OCI-LY7 (cell line): Measurements from ENCODE around the gene FAM149B1. TPM values are rescaled to one million over a fixed set of nuclear protein-coding genes. Genes with fewer than 3 reads are reported as not detected.

Experiments used
- BruUV-seq: library from RNA; stranded (reverse); fragments of 400-500 nt; replicated peaks from 2 replicates; lab custom pipeline; 2021; lab: Mats Ljungman, UMichigan
- CTCF ChIA-PET: fragments of 300-600 bp; sonication (Branson Sonifier 250); formaldehyde crosslinking; loops from one replicate; lab custom pipeline; 2022; ENCODE audit warnings: antibody characterized with exemption; ENCODE audit not compliant: unreplicated experiment; lab: Charles Lee
- POLR2A ChIA-PET: fragments of 300-600 bp; sonication (Branson Sonifier 250); formaldehyde crosslinking; loops from one replicate; lab custom pipeline; 2022; ENCODE audit warnings: antibody characterized with exemption; lab: Charles Lee
- DNase-seq: peaks from one replicate; pipeline ENCODE4 v3.0.0-alpha.2; 2015; ENCODE audit warnings: low spot score
- H2AFZ ChIP-seq: fragments of 200-600 bp; sonication (generic), shearing (Covaris generic); 2 replicates; pipeline ENCODE4 v1.6.1; 2014; ENCODE audit warnings: mild to moderate bottlenecking, antibody characterized with exemption, low read length, moderate library complexity
- H3K27ac ChIP-seq: fragments of 200-600 bp; sonication (generic); 2 replicates; pipeline ENCODE4 v1.5.1; 2014; ENCODE audit warnings: mixed run types, low read depth, mild to moderate bottlenecking, moderate library complexity, low read length, inconsistent platforms; ENCODE audit not compliant: poor library complexity, severe bottlenecking
- H3K36me3 ChIP-seq: fragments of 200-600 bp; sonication (generic); 2 replicates; pipeline ENCODE4 v1.6.1; 2014; ENCODE audit warnings: mild to moderate bottlenecking, antibody characterized with exemption, low read length, moderate library complexity, mixed read lengths; ENCODE audit not compliant: insufficient read depth
- H3K4me1 ChIP-seq: fragments of 200-600 bp; sonication (generic); 2 replicates; pipeline ENCODE4 v1.5.1; 2014; ENCODE audit warnings: mild to moderate bottlenecking, low read length; ENCODE audit not compliant: insufficient read depth, poor library complexity, severe bottlenecking
- H3K4me2 ChIP-seq: fragments of 200-600 bp; sonication (generic); 2 replicates; pipeline ENCODE4 v1.6.1; 2014; ENCODE audit warnings: mild to moderate bottlenecking, low read length
- H3K4me3 ChIP-seq: fragments of 200-600 bp; sonication (generic); 2 replicates; pipeline ENCODE4 v1.5.1; 2014; ENCODE audit warnings: mild to moderate bottlenecking, low read depth, low read length; ENCODE audit not compliant: poor library complexity, severe bottlenecking
- H3K79me2 ChIP-seq: fragments of 200-600 bp; sonication (generic); 2 replicates; pipeline ENCODE4 v1.6.1; 2016; ENCODE audit warnings: low read depth, mild to moderate bottlenecking, low read length, moderate library complexity, mixed read lengths; ENCODE audit not compliant: insufficient read depth
- H3K9me2 ChIP-seq: fragments of 200-600 bp; sonication (generic); 2 replicates; pipeline ENCODE4 v1.6.1; 2016; ENCODE audit warnings: mild to moderate bottlenecking, low read length, mixed read lengths; ENCODE audit not compliant: insufficient read depth
- H3K9me3 ChIP-seq: fragments of 200-600 bp; sonication (generic); 2 replicates; pipeline ENCODE4 v1.6.1; 2014; ENCODE audit warnings: mild to moderate bottlenecking, mixed run types, low read length, mixed read lengths
- H4K20me1 ChIP-seq: fragments of 200-600 bp; sonication (generic); 2 replicates; pipeline ENCODE4 v1.6.1; 2014; ENCODE audit warnings: mild to moderate bottlenecking, antibody characterized with exemption, low read length, moderate library complexity, mixed read lengths; ENCODE audit not compliant: insufficient read depth
- EZH2phosphoT487 ChIP-seq: fragments of 200-600 bp; sonication (generic); IDR thresholded peaks from 2 replicates; pipeline ENCODE4 v1.6.1; 2018; ENCODE audit warnings: low read depth, borderline replicate concordance, mild to moderate bottlenecking, mixed run types, antibody characterized with exemption, low read length, moderate library complexity, mixed read lengths
- intact Hi-C: fragments of 100-400 bp; cut with micrococcal nuclease; formaldehyde crosslinking; loops from one replicate; pipeline ENCODE4 v1.10.0; 2022; ENCODE audit not compliant: unreplicated experiment
- total RNA-seq, 2 experiments: library from RNA; depleted of rRNA in 1 of 2; stranded (reverse); fragments of >200 nt in 1 of 2; shearing (Covaris generic) in 1 of 2; gene quantifications; 2 replicates each; pipeline ENCODE4 v1.2.3, GENCODE V29; 2014 to 2022
- TF ChIP-seq, protein P1 (sequence below): fragments of 200-600 bp; sonication (generic); conservative IDR thresholded peaks from 2 replicates; pipeline ENCODE4 v1.5.1; 2014; ENCODE audit warnings: mild to moderate bottlenecking, antibody characterized with exemption, low read length, moderate library complexity, mixed read lengths

Gene FAM149B1
- total RNA-seq, 2 experiments from 2014 or later = 14.7 to 18.5 TPM

DNA sequence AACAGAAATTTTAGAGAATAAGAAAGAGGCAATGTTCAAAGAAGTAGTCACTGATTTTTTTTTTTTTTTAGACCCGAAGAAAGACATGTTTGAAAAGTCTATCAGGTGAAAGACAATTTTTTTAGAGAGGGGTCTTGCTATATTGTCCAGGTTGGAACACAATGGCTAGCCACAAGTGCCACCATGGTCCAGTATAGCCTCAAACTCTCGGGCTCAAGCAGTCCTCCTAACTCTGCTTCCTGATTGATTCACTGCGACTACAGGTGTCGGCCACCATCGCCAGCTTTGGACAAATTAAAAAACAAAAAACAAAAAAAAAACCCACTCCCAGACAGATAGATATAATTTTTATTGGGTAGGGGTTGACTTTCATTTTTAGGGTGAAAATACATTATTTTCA, 22.3 kb downstream of the FAM149B1 start:
- no peak for DNase-seq
- CTCF ChIA-PET = no interaction called here
- no TSS peak for BruUV-seq

DNA sequence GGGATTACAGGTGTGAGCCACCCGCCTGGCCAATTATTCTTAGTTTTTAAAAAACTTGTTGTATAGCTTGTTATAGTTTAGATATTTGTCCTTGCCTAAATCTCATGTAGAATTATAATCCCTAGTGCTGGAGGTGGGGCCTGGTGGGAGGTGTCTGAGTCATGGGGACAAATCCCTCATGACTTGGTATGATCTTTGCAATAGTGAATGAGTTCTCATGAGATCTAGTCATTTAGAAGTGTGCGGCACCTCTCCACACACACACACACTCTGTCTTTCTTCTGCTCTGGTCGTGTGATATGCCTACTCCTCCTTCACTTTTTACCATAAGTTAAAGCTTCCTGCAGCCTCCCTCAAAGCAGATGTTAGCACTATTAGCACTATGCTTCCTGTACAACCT, 37.2 kb downstream of the FAM149B1 start:
- H4K20me1 ChIP-seq = no peaks in the 10 kb centered on the region
- no peaks in the 10 kb centered on the region for H3K79me2 ChIP-seq
- POLR2A ChIA-PET = interaction anchor here (0.6 kb wide), 1 partner anchor 32 kb away, joined by 6 read pairs; no protein-coding TSS in a partner anchor
- H3K9me2 ChIP-seq = no peaks in the 10 kb centered on the region
- no peak for DNase-seq
- CTCF ChIA-PET = no interaction called here
- H3K9me3 ChIP-seq = no peaks in the 10 kb centered on the region
- no TSS peak for BruUV-seq
- intact Hi-C loops = no loop called here
- no peak overlapping the region for H2AFZ ChIP-seq
- TF ChIP-seq, protein P1, sequence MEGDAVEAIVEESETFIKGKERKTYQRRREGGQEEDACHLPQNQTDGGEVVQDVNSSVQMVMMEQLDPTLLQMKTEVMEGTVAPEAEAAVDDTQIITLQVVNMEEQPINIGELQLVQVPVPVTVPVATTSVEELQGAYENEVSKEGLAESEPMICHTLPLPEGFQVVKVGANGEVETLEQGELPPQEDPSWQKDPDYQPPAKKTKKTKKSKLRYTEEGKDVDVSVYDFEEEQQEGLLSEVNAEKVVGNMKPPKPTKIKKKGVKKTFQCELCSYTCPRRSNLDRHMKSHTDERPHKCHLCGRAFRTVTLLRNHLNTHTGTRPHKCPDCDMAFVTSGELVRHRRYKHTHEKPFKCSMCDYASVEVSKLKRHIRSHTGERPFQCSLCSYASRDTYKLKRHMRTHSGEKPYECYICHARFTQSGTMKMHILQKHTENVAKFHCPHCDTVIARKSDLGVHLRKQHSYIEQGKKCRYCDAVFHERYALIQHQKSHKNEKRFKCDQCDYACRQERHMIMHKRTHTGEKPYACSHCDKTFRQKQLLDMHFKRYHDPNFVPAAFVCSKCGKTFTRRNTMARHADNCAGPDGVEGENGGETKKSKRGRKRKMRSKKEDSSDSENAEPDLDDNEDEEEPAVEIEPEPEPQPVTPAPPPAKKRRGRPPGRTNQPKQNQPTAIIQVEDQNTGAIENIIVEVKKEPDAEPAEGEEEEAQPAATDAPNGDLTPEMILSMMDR = no peak
- TF ChIP-seq EZH2phosphoT487 = no peak
- H3K4me1 ChIP-seq = no peaks in the 10 kb centered on the region
- H3K4me2 ChIP-seq = no peak overlapping the region
- H3K4me3 ChIP-seq = no peak overlapping the region
- no peak overlapping the region for H3K27ac ChIP-seq
- H3K36me3 ChIP-seq = no peaks in the 10 kb centered on the region

More for the DNA sequence above, 22.3 kb downstream of the FAM149B1 start:
- Histone ChIP-seq H3K27ac (no peak overlapping the region), H3K4me2 (no peak overlapping the region), H3K9me2 (no peaks in the 10 kb centered on the region), H3K4me1 (no peaks in the 10 kb centered on the region), H3K36me3 (no peaks in the 10 kb centered on the region; the same call in 1 of the 2 replicates), H3K9me3 (no peaks in the 10 kb centered on the region), H4K20me1 (no peaks in the 10 kb centered on the region), H3K4me3 (no peak overlapping the region), H3K79me2 (no peaks in the 10 kb centered on the region), H2AFZ (no peak overlapping the region)
- POLR2A ChIA-PET = interaction anchor here (0.7 kb wide), 1 partner anchor 539 kb away, joined by 3 read pairs; no protein-coding TSS in a partner anchor
- TF ChIP-seq, protein P1 = no peak
- TF ChIP-seq EZH2phosphoT487 = no peak
- intact Hi-C loops = no loop called here

DNA sequence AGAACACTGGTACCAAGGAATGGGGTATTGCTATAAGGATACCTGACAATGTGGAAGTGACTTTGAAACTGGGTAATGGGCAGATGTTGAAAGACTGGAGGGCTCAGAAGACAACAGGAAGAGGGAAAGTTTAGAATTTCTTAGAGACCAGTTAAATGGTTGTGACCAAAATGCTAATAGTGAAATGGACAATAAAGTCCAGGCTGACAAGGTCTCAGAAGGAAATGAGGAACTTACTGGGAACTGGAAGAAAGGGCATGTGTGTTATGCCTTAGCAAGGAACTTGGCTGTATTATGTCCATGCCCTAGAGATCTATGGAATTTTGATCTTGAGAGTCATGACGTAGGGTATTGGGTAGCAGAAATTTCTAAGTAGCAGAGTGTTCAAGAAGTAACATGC, 38.0 kb downstream of the FAM149B1 start:
- no peak for DNase-seq
- ChIA-PET CTCF (no interaction called here), POLR2A (no interaction called here)
- H3K4me3 ChIP-seq = no peak overlapping the region
- TF ChIP-seq, protein P1 = no peak
- TF ChIP-seq EZH2phosphoT487 = no peak
- H3K27ac ChIP-seq = no peak overlapping the region
- H3K4me2 ChIP-seq = no peak overlapping the region
- no peak overlapping the region for H2AFZ ChIP-seq
- H3K9me2 ChIP-seq = no peaks in the 10 kb centered on the region
- intact Hi-C loops = no loop called here
- no peaks in the 10 kb centered on the region for H3K4me1 ChIP-seq
- H3K36me3 ChIP-seq = no peaks in the 10 kb centered on the region
- H4K20me1 ChIP-seq = no peaks in the 10 kb centered on the region
- no peaks in the 10 kb centered on the region for H3K79me2 ChIP-seq
- BruUV-seq = no TSS peak
- H3K9me3 ChIP-seq = no peaks in the 10 kb centered on the region
